H1 (cell line): ENCODE data around the gene PLXNB1. TPM values are rescaled to one million over a fixed set of nuclear protein-coding genes. Genes with fewer than 3 reads are reported as not detected.

Experiments
- CTCF ChIA-PET: fragments of 300-600 bp; sonication (Branson Sonifier 250); formaldehyde crosslinking; loops from one replicate; lab custom pipeline; 2021; ENCODE audit not compliant: partially characterized antibody; lab: Charles Lee
- POLR2A ChIA-PET: fragments of 300-600 bp; sonication (Branson Sonifier 250); formaldehyde crosslinking; loops from one replicate; lab custom pipeline; 2021; ENCODE audit warnings: inconsistent platforms; ENCODE audit not compliant: partially characterized antibody; lab: Charles Lee
- DNase-seq, 2 experiments: peaks; one replicate each; pipeline versions ENCODE4 v3.0.0 to v3.0.0-alpha.2; 2010 to 2022; ENCODE audit warnings: low spot score in 2 of 2, low read depth in 1 of 2, mixed read lengths in 1 of 2
- FAIRE-seq: peaks from 2 replicates; lab custom pipeline; 2011; peaks lifted over from hg19 to GRCh38; lab: Jason Lieb, UNC
- H2AFZ ChIP-seq: 2 replicates; pipeline ENCODE4 v1.8.1; 2012; ENCODE audit warnings: low read length, inconsistent platforms
- H2AK5ac ChIP-seq: 2 replicates; pipeline ENCODE4 v1.6.1; 2013; ENCODE audit warnings: low read depth, low read length
- H2BK120ac ChIP-seq: replicated peaks from 2 replicates; pipeline ENCODE3; 2013; ENCODE audit warnings: low read depth, low read length, inconsistent platforms
- H2BK12ac ChIP-seq: 2 replicates; pipeline ENCODE4 v1.6.1; 2013; ENCODE audit warnings: low read depth, low read length
- H2BK15ac ChIP-seq: 2 replicates; pipeline ENCODE4 v1.6.1; 2013; ENCODE audit warnings: low read length
- H2BK20ac ChIP-seq: 2 replicates; pipeline ENCODE4 v1.6.1; 2013; ENCODE audit warnings: low read length
- H2BK5ac ChIP-seq: 2 replicates; pipeline ENCODE4 v1.6.1; 2013; ENCODE audit warnings: low read depth, low read length
- H3K14ac ChIP-seq: 2 replicates; pipeline ENCODE4 v1.6.1; 2013; ENCODE audit warnings: inconsistent platforms; ENCODE audit not compliant: insufficient read length
- H3K18ac ChIP-seq: 2 replicates; pipeline ENCODE4 v1.6.1; 2013; ENCODE audit warnings: low read length; ENCODE audit errors: extremely low read depth
- H3K23ac ChIP-seq: 2 replicates; pipeline ENCODE4 v1.6.1; 2013; ENCODE audit warnings: inconsistent platforms; ENCODE audit not compliant: insufficient read length
- H3K23me2 ChIP-seq: 2 replicates; pipeline ENCODE4 v1.6.1; 2013; ENCODE audit warnings: low read depth, low read length
- H3K27ac ChIP-seq: 2 replicates; pipeline ENCODE4 v1.6.1; 2011; ENCODE audit warnings: low read depth, low read length, inconsistent platforms
- H3K27me3 ChIP-seq, 4 experiments: replicated peaks in 1 of 4; 1 replicate in 1 of 4; 2 replicates in 3 of 4; pipeline versions ENCODE4 v1.6.1 to v1.8.1; 2011 to 2013; ENCODE audit warnings: low read length in 3 of 4, mild to moderate bottlenecking in 3 of 4, inconsistent platforms in 2 of 4, mixed read lengths in 2 of 4, moderate library complexity in 1 of 4; ENCODE audit not compliant: control insufficient read depth in 3 of 4, insufficient read depth in 3 of 4; ENCODE audit errors: extremely low read depth in 1 of 4
- H3K36me3 ChIP-seq, 4 experiments: 2 replicates each; pipeline versions ENCODE4 v1.6.1 to v1.8.1; 2011 to 2013; ENCODE audit warnings: mild to moderate bottlenecking in 4 of 4, low read length in 3 of 4, moderate library complexity in 2 of 4, control low read depth in 1 of 4, inconsistent platforms in 1 of 4; ENCODE audit not compliant: insufficient read depth in 4 of 4, control insufficient read depth in 2 of 4
- H3K4ac ChIP-seq: replicated peaks from 2 replicates; pipeline ENCODE3; 2013; ENCODE audit warnings: low read length, low read depth, mixed read lengths, inconsistent platforms; ENCODE audit not compliant: insufficient read length
- H3K4me1 ChIP-seq, 4 experiments: replicated peaks in 1 of 4; 1 replicate in 1 of 4; 2 replicates in 3 of 4; pipeline versions ENCODE4 v1.6.1 to v1.8.1; 2011 to 2013; ENCODE audit warnings: low read length in 3 of 4, inconsistent platforms in 2 of 4, mixed read lengths in 1 of 4; ENCODE audit not compliant: insufficient read depth in 4 of 4, control insufficient read depth in 3 of 4
- H3K4me2 ChIP-seq, 2 experiments: 2 replicates each; pipeline versions ENCODE4 v1.6.1 to v1.8.1; 2011 to 2013; ENCODE audit warnings: low read depth in 2 of 2, low read length in 2 of 2, control low read depth in 1 of 2, inconsistent platforms in 1 of 2, mild to moderate bottlenecking in 1 of 2; ENCODE audit not compliant: insufficient read depth in 1 of 2
- H3K4me3 ChIP-seq, 4 experiments: fragments of 200-600, 300-600 bp in 1 of 4; sonication (generic), shearing (Covaris generic), sonication (Bioruptor Twin) in 1 of 4; 2 replicates each; pipeline versions ENCODE4 v1.5.1 to v1.8.1; 2011 to 2016; ENCODE audit warnings: low read length in 4 of 4, low read depth in 3 of 4, control low read depth in 2 of 4, inconsistent platforms in 2 of 4, mild to moderate bottlenecking in 2 of 4, mixed read lengths in 1 of 4, moderate library complexity in 1 of 4; ENCODE audit not compliant: insufficient read depth in 2 of 4; ENCODE audit errors: extremely low read depth in 1 of 4
- H3K56ac ChIP-seq: replicated peaks from 2 replicates; pipeline ENCODE3; 2013; ENCODE audit warnings: low read depth, mild to moderate bottlenecking, mixed read lengths, low read length, inconsistent platforms; ENCODE audit not compliant: insufficient read length
- H3K79me1 ChIP-seq: 2 replicates; pipeline ENCODE4 v1.6.1; 2013; ENCODE audit warnings: low read depth, low read length, control low read depth
- H3K79me2 ChIP-seq, 2 experiments: 2 replicates each; pipeline versions ENCODE4 v1.6.1 to v1.8.1; 2012 to 2013; ENCODE audit warnings: low read length in 2 of 2, mild to moderate bottlenecking in 2 of 2, inconsistent platforms in 1 of 2; ENCODE audit not compliant: insufficient read depth in 2 of 2, control insufficient read depth in 1 of 2
- H3K9ac ChIP-seq, 4 experiments: replicated peaks in 1 of 4; 1 replicate in 1 of 4; 2 replicates in 3 of 4; pipeline versions ENCODE4 v1.6.1 to v1.8.1; 2011 to 2013; ENCODE audit warnings: low read depth in 3 of 4, low read length in 3 of 4, control low read depth in 2 of 4, mild to moderate bottlenecking in 2 of 4, moderate library complexity in 2 of 4, inconsistent platforms in 1 of 4; ENCODE audit errors: extremely low read depth in 1 of 4
- H3K9me3 ChIP-seq, 2 experiments: 2 replicates each; pipeline versions ENCODE4 v1.6.1 to v1.8.1; 2012 to 2013; ENCODE audit warnings: mild to moderate bottlenecking in 2 of 2, moderate library complexity in 2 of 2, control low read depth in 1 of 2, inconsistent platforms in 1 of 2, low read depth in 1 of 2, low read length in 1 of 2, mixed read lengths in 1 of 2; ENCODE audit not compliant: insufficient read depth in 2 of 2
- H4K20me1 ChIP-seq, 2 experiments: replicated peaks in 1 of 2; 2 replicates each; pipeline versions ENCODE3 to v1.8.1; 2011 to 2013; ENCODE audit warnings: inconsistent platforms in 2 of 2, low read length in 2 of 2, mild to moderate bottlenecking in 1 of 2; ENCODE audit not compliant: insufficient read depth in 2 of 2, control insufficient read depth in 1 of 2
- H4K5ac ChIP-seq: 2 replicates; pipeline ENCODE4 v1.6.1; 2013; ENCODE audit warnings: low read length, low read depth, mixed read lengths, inconsistent platforms; ENCODE audit not compliant: insufficient read length
- H4K8ac ChIP-seq: 2 replicates; pipeline ENCODE4 v1.8.0; 2013; ENCODE audit warnings: mild to moderate bottlenecking, moderate library complexity, low read length, inconsistent platforms; ENCODE audit not compliant: insufficient read depth; ENCODE audit errors: extremely low read depth
- H4K91ac ChIP-seq: replicated peaks from 2 replicates; pipeline ENCODE3; 2013; ENCODE audit warnings: low read length, mixed read lengths, inconsistent platforms; ENCODE audit not compliant: insufficient read length
- CREB1 ChIP-seq: IDR thresholded peaks from 2 replicates; pipeline ENCODE4 v1.6.1; 2012; ENCODE audit warnings: inconsistent platforms
- EP300 ChIP-seq, 2 experiments: IDR thresholded peaks; 1 replicate in 1 of 2; 2 replicates in 1 of 2; pipeline ENCODE4 v1.6.1; 2011 to 2012; ENCODE audit warnings: low read depth in 2 of 2, low read length in 2 of 2, mild to moderate bottlenecking in 2 of 2, borderline replicate concordance in 1 of 2, inconsistent platforms in 1 of 2, moderate library complexity in 1 of 2
- HDAC2 ChIP-seq, 2 experiments: fragments of 300-600 bp in 1 of 2; sonication (generic) in 1 of 2; IDR thresholded peaks; 2 replicates each; pipeline ENCODE4 v1.6.1; 2011 to 2012; ENCODE audit warnings: low read depth in 2 of 2, low read length in 2 of 2, mild to moderate bottlenecking in 2 of 2, moderate library complexity in 2 of 2, borderline replicate concordance in 1 of 2, inconsistent platforms in 1 of 2
- JUN ChIP-seq: IDR thresholded peaks from 2 replicates; pipeline ENCODE4 v1.6.1; 2011; ENCODE audit warnings: low read depth, mild to moderate bottlenecking, improper control_type of control experiment, low read length
- KDM4A ChIP-seq: IDR thresholded peaks from one replicate; pipeline ENCODE4 v1.7.1; 2012; ENCODE audit warnings: low read depth, mild to moderate bottlenecking, moderate library complexity, low read length, inconsistent platforms; ENCODE audit not compliant: severe bottlenecking
- KDM5A ChIP-seq: fragments of 200-600 bp; IDR thresholded peaks from 2 replicates; pipeline ENCODE4 v1.7.1; 2012; ENCODE audit warnings: mild to moderate bottlenecking, low read length, inconsistent platforms, mixed read lengths
- NANOG ChIP-seq: IDR thresholded peaks from 2 replicates; pipeline ENCODE4 v1.6.1; 2011; ENCODE audit warnings: low read length, low read depth, mild to moderate bottlenecking, inconsistent platforms; ENCODE audit not compliant: insufficient read depth, poor library complexity, severe bottlenecking
- TAF1 ChIP-seq: IDR thresholded peaks from 2 replicates; pipeline ENCODE4 v1.6.1; 2011; ENCODE audit warnings: mild to moderate bottlenecking, low read depth, low read length
- WGBS, 2 experiments: shearing (Covaris generic) in 1 of 2; methylation state at CpG; one replicate each; pipeline versions ENCODE4 v1.1.6 to v1.1.7; 2013 to 2015; ENCODE audit warnings: low lambda C conversion rate in 2 of 2, mixed read lengths in 2 of 2, inconsistent platforms in 1 of 2, low coverage in 1 of 2, missing lambda C conversion rate in 1 of 2; ENCODE audit not compliant: insufficient replicate concordance in 2 of 2, insufficient coverage in 1 of 2, insufficient read length in 1 of 2; ENCODE audit errors: extremely low coverage in 1 of 2, missing lambda C conversion rate in 1 of 2; 5-methylcytosine and 5-hydroxymethylcytosine counted together
- polyA plus RNA-seq, 7 experiments: library from polyadenylated mRNA; depleted of rRNA in 3 of 7; stranded (reverse) in 5 of 7; unstranded in 2 of 7; fragments of >200 nt in 5 of 7; fragments of 200-250 nt in 2 of 7; gene quantifications; 1 replicate in 5 of 7; 2 replicates in 1 of 7; 4 replicates in 1 of 7; pipeline versions ENCODE4 v1.2.1 to v1.2.3, GENCODE V29; 2011 to 2013; ENCODE audit warnings: missing spikeins in 2 of 7, mixed read lengths in 2 of 7
- total RNA-seq: library from RNA; stranded (reverse); fragmentation: NEBNext Ultra II Directional; extraction: Animal tissue kit (Norgen Biotek cat#: 25700); gene quantifications from 2 replicates; pipeline ENCODE4 v1.2.1, GENCODE V29; 2021

Gene PLXNB1
- total and polyA plus RNA-seq, 2 of the 8 experiments (the other 6 are each of a cell fraction or from before 2014, with no cell fraction given): 109 to 114 TPM

DNA sequence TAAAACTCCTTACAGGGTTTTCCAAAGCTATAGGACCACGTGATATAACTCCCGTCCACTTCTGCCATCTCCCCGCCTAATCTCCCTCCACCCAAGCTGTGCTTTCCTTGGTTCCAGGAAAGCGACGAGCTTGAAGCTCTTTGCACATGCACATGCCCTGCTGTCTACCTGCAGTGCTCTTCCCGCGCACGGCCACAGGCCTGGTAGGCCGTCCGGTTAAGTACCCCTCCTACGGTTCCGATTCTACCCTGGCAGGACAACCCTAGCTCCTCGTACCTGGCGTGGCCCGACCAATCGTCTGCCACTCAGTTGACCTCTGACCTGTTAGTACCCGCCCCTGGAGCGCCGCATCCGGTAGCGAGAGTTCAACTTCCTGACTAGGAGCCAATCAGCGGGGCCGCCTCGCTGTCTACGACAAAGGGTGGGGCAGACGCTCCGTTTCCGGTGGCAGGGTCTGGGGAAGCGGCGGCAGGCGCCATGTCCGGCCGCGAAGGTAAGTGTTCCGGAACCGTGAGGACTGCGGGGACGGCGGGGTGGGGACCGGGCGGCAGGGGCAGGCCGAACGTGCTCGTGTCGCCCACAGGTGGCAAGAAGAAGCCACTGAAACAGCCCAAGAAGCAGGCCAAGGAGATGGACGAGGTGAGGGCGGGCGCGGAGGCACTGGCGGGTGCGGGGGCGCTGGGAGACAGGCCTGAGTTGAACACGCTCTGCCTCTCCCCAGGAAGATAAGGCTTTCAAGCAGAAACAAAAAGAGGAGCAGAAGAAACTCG lies 10.1 kb upstream of the PLXNB1 start, which contains the start of the genes CCDC51 and TMA7:
TSS of gene CCDC51 (minus strand) at position 300 of the 770 bp plus-strand sequence. CDS start 4,991 bp downstream, outside the sequence.
TSS of gene TMA7 (plus strand) at position 438 of the 770 bp plus-strand sequence. CDS start at position 478, 40 bp downstream.
- FAIRE-seq: peak; percentile 84
- Histone ChIP-seq H3K4ac (peak within 1 kb of the TSS; percentile 95), H3K27me3 (no peaks in the 10 kb centered on the region), H3K18ac (peak within 1 kb of the TSS; percentile 100), H2BK15ac (peak within 1 kb of the TSS; percentile 99; the same call in 1 of the 2 replicates), H3K27ac (peak within 1 kb of the TSS; percentile 80), H3K23ac (no peak within 1 kb of the TSS), H2BK20ac (0 out of 2 replicates have a peak within 1 kb of the TSS, but pooled peaks have one; percentile 61), H4K5ac (peak within 1 kb of the TSS; percentile 97), H2BK12ac (peak within 1 kb of the TSS; percentile 97; the same call in 1 of the 2 replicates), H3K9ac (peak within 1 kb of the TSS; percentile 82 to 94 (median 87)), H2AK5ac (peak within 1 kb of the TSS; percentile 54; the same call in 1 of the 2 replicates), H2BK5ac (peak within 1 kb of the TSS; percentile 99), H3K56ac (peak within 1 kb of the TSS; percentile 83), H3K4me1 (peaks cover 0 to 8% (median 3%) of the 10 kb centered on the region in 4 experiments; a peak in 5 of 7 replicates), H4K20me1 (peaks cover 0 to 6% of the 10 kb centered on the region in 2 experiments), H3K4me2 (peak within 1 kb of the TSS; percentile 77 to 89), H2BK120ac (peak within 1 kb of the TSS; percentile 94), H3K9me3 (no peaks in the 10 kb centered on the region), H3K14ac (no peak within 1 kb of the TSS), H4K91ac (peak within 1 kb of the TSS; percentile 91), H3K36me3 (peaks cover 3 to 27% (median 13%) of the 10 kb centered on the region in 4 experiments; a peak in 5 of 8 replicates), H2AFZ (peak within 1 kb of the TSS; percentile 24; the same call in 1 of the 2 replicates), H3K4me3 (peak within 1 kb of the TSS; percentile 80 to 99 (median 94)), H4K8ac (peak within 1 kb of the TSS; percentile 97), H3K79me1 (peaks cover 8% of the 10 kb centered on the region), H3K79me2 (peaks cover 5 to 40% of the 10 kb centered on the region in 2 experiments; a peak in 3 of 4 replicates), H3K23me2 (peaks cover 3% of the 10 kb centered on the region; the same call in 1 of the 2 replicates)
- DNase-seq: peak; percentile 94 to 97
- ChIA-PET CTCF (interaction anchor here (0.8 to 2.5 kb wide), 13 partner anchors 12 to 548 kb away, joined by 3 to 16 read pairs (median 5); partner anchors contain the start of gene PFKFB4), POLR2A (interaction anchor here (0.6 to 10.3 kb wide), 34 partner anchors 10 to 567 kb away, joined by 3 to 233 read pairs (median 4); partner anchors contain the start of genes CDC25A, PFKFB4, PLXNB1 and SHISA5)
- WGBS, 2 experiments: 2% methylated on average over 54 of the region's 54 CpGs; no CpG with 5 or more reads in 1 of the 2 experiments
- TF ChIP-seq CREB1 (peak; percentile 80), TAF1 (peak; percentile 76), KDM4A (no peak), EP300 (IDR thresholded peaks at IDR 0.05; ENCODE audit: borderline replicate concordance in 1 of 2, low read depth in 2 of 2, low read length in 2 of 2) (no peak), KDM5A (no peak; the same call in none of the 2 replicates), JUN (no peak), HDAC2 (IDR thresholded peaks at IDR 0.05; ENCODE audit: borderline replicate concordance in 1 of 2, low read depth in 2 of 2, low read length in 2 of 2) (no peak), NANOG (peak; percentile 41)
